ENCODE data around the gene PTOV1.

The PTOV1 gene

DNA sequence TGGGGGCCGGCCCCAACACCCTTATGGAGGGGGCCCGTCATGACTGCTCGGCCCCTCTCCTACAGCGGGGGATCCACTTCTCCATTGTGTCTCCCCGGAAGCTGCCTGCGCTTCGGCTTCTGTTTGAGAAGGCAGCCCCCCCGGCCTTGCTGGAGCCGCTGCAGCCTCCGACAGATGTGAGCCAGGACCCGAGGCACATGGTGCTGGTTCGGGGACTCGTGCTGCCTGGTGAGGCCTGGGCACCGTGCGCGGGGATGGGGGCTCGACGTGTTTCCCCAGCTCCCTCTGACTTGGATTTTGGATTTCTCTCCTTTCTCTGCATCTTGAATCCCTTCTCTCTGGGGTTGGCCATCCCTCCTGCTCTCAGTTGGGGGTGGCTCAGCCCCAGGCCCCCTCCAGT lies 21.2 kb upstream of the PTOV1 start:
- FAIRE-seq (no peak), DNase-seq (ENCODE audit: insufficient read length, low spot score) (no peak)

GRCh38 chr19:49830766-49831165 lies 20.2 kb upstream of the PTOV1 start:
- FAIRE-seq: no peak
- TF ChIP-seq TAF1 (IDR thresholded peaks at IDR 0.05; ENCODE audit: low read depth, low read length) (no peak), SPI1 (IDR thresholded peaks at IDR 0.05; ENCODE audit: low read depth, low read length) (no peak), POLR2AphosphoS5 (IDR thresholded peaks at IDR 0.05; ENCODE audit: low read depth, low read length) (no peak), POU2F2 (IDR thresholded peaks at IDR 0.05; ENCODE audit: low read depth, low read length) (no peak), POLR2A (IDR thresholded peaks at IDR 0.05; ENCODE audit: low read depth, low read length) (no peak), PAX5 (IDR thresholded peaks at IDR 0.05; ENCODE audit: insufficient read depth, low read length, severe bottlenecking) (no peak)
- no peak for DNase-seq (ENCODE audit: insufficient read length, low spot score)

More for the DNA sequence above, 21.2 kb upstream of the PTOV1 start:
- no peak for TF ChIP-seq POLR2AphosphoS5 (IDR thresholded peaks at IDR 0.05; ENCODE audit: low read depth, low read length)
- no peak for TF ChIP-seq POU2F2 (IDR thresholded peaks at IDR 0.05; ENCODE audit: low read depth, low read length)

DNA sequence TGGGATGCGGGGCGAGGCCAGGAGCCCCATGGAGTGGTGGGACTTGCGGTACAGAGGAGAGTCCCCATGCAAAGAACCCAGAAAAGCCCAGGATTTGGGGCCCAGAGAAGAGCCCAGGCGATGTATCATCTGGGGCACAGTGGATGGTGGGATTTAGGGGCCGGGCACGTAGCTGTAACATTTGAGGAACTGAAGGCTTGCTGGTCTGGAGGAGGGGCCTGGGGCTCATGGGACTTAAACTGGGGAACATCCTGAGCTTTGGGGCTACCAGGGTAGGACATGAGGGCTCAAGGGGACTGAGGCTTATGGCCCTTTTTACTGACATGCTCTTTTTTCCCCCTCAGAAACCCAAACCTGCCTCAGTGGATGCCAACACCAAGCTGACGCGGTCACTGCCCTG lies 19.4 kb upstream of the PTOV1 start:
- DNase-seq (ENCODE audit: insufficient read length, low spot score) (no peak), FAIRE-seq (no peak)
- TF ChIP-seq POLR2A (IDR thresholded peaks at IDR 0.05; ENCODE audit: low read depth, low read length) (no peak), POU2F2 (IDR thresholded peaks at IDR 0.05; ENCODE audit: low read depth, low read length) (no peak), TAF1 (IDR thresholded peaks at IDR 0.05; ENCODE audit: low read depth, low read length) (no peak), SPI1 (IDR thresholded peaks at IDR 0.05; ENCODE audit: low read depth, low read length) (no peak), PAX5 (IDR thresholded peaks at IDR 0.05; ENCODE audit: insufficient read depth, low read length, severe bottlenecking) (no peak), POLR2AphosphoS5 (IDR thresholded peaks at IDR 0.05; ENCODE audit: low read depth, low read length) (no peak)

- no peak for FAIRE-seq
- TF ChIP-seq POLR2A (IDR thresholded peaks at IDR 0.05; ENCODE audit: low read depth, low read length) (no peak), SPI1 (IDR thresholded peaks at IDR 0.05; ENCODE audit: low read depth, low read length) (no peak), TAF1 (IDR thresholded peaks at IDR 0.05; ENCODE audit: low read depth, low read length) (no peak), PAX5 (IDR thresholded peaks at IDR 0.05; ENCODE audit: insufficient read depth, low read length, severe bottlenecking) (no peak), POU2F2 (IDR thresholded peaks at IDR 0.05; ENCODE audit: low read depth, low read length) (no peak), POLR2AphosphoS5 (IDR thresholded peaks at IDR 0.05; ENCODE audit: low read depth, low read length) (no peak)
- DNase-seq (ENCODE audit: insufficient read length, low spot score): no peak
These were observed 18.4 kb upstream of the PTOV1 start for GRCh38 chr19:49832556-49832955.

- FAIRE-seq: no peak
- DNase-seq (ENCODE audit: insufficient read length, low spot score): no peak
- no peak for TF ChIP-seq PAX5 (IDR thresholded peaks at IDR 0.05; ENCODE audit: insufficient read depth, low read length, severe bottlenecking)
- TF ChIP-seq POU2F2 (IDR thresholded peaks at IDR 0.05; ENCODE audit: low read depth, low read length): no peak
- TF ChIP-seq POLR2A (IDR thresholded peaks at IDR 0.05; ENCODE audit: low read depth, low read length): no peak
- no peak for TF ChIP-seq TAF1 (IDR thresholded peaks at IDR 0.05; ENCODE audit: low read depth, low read length)
- no peak for TF ChIP-seq POLR2AphosphoS5 (IDR thresholded peaks at IDR 0.05; ENCODE audit: low read depth, low read length)
- no peak for TF ChIP-seq SPI1 (IDR thresholded peaks at IDR 0.05; ENCODE audit: low read depth, low read length)
These were observed 17.4 kb upstream of the PTOV1 start for GRCh38 chr19:49833599-49833998.

GRCh38 chr19:49835562-49835961 lies 15.4 kb upstream of the PTOV1 start:
- DNase-seq (ENCODE audit: insufficient read length, low spot score) (no peak), FAIRE-seq (no peak)
- TF ChIP-seq POLR2A (IDR thresholded peaks at IDR 0.05; ENCODE audit: low read depth, low read length): no peak
- no peak for TF ChIP-seq POU2F2 (IDR thresholded peaks at IDR 0.05; ENCODE audit: low read depth, low read length)
- no peak for TF ChIP-seq TAF1 (IDR thresholded peaks at IDR 0.05; ENCODE audit: low read depth, low read length)
- TF ChIP-seq PAX5 (IDR thresholded peaks at IDR 0.05; ENCODE audit: insufficient read depth, low read length, severe bottlenecking): no peak
- TF ChIP-seq SPI1 (IDR thresholded peaks at IDR 0.05; ENCODE audit: low read depth, low read length): no peak
- TF ChIP-seq POLR2AphosphoS5 (IDR thresholded peaks at IDR 0.05; ENCODE audit: low read depth, low read length): no peak

DNA sequence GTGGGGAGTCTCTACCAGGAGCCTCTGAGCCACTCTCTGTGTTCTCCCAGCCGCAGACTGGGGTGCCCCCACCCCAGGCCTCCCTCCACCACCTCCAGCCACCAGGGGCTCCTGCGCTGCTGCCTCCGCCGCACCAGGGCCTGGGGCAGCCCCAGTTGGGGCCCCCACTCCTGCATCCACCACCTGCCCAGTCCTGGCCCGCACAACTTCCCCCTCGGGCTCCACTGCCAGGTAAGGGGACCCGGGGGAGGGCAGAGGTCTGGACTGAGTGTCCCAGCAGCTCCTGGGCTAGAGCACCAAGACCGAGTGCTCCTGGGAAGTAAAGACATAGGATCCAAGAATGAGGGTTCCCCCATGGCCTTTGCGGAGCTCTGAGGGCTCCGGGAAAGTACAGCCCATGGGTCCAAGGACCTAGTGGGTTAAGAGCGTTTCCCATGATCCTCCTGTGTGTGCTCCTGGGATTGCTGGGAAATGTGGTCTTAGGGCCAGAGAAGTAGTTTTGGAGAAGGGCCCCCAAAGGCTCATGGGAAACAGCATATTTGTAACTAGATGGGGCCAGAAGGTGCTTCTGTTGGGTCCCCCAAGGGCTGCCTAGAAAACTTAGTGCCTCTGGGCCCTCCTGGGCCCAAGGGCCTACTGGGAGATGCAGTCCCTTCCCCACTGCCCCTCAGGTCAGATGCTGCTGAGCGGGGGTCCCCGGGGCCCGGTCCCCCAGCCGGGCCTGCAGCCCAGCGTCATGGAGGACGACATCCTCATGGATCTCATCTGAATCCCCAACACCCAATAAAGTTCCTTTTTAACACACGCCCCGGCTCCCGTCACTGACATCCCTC lies 14.6 kb upstream of the PTOV1 start:
- DNase-seq (ENCODE audit: insufficient read length, low spot score): no peak
- no peak for FAIRE-seq
- TF ChIP-seq POLR2AphosphoS5 (IDR thresholded peaks at IDR 0.05; ENCODE audit: low read depth, low read length): no peak
- TF ChIP-seq POLR2A (IDR thresholded peaks at IDR 0.05; ENCODE audit: low read depth, low read length): no peak
- TF ChIP-seq POU2F2 (IDR thresholded peaks at IDR 0.05; ENCODE audit: low read depth, low read length): no peak
- no peak for TF ChIP-seq PAX5 (IDR thresholded peaks at IDR 0.05; ENCODE audit: insufficient read depth, low read length, severe bottlenecking)
- no peak for TF ChIP-seq SPI1 (IDR thresholded peaks at IDR 0.05; ENCODE audit: low read depth, low read length)
- TF ChIP-seq TAF1 (IDR thresholded peaks at IDR 0.05; ENCODE audit: low read depth, low read length): no peak

GRCh38 chr19:49837009-49837310 lies 14.0 kb upstream of the PTOV1 start:
- no peak for FAIRE-seq
- TF ChIP-seq POLR2AphosphoS5 (IDR thresholded peaks at IDR 0.05; ENCODE audit: low read depth, low read length): no peak
- no peak for TF ChIP-seq SPI1 (IDR thresholded peaks at IDR 0.05; ENCODE audit: low read depth, low read length)
- no peak for TF ChIP-seq POU2F2 (IDR thresholded peaks at IDR 0.05; ENCODE audit: low read depth, low read length)
- TF ChIP-seq POLR2A (IDR thresholded peaks at IDR 0.05; ENCODE audit: low read depth, low read length): no peak
- no peak for TF ChIP-seq TAF1 (IDR thresholded peaks at IDR 0.05; ENCODE audit: low read depth, low read length)
- no peak for TF ChIP-seq PAX5 (IDR thresholded peaks at IDR 0.05; ENCODE audit: insufficient read depth, low read length, severe bottlenecking)
- DNase-seq (ENCODE audit: insufficient read length, low spot score): no peak

GRCh38 chr19:49837425-49837824 lies 13.5 kb upstream of the PTOV1 start:
- DNase-seq (ENCODE audit: insufficient read length, low spot score) (no peak), FAIRE-seq (no peak)
- TF ChIP-seq POLR2AphosphoS5 (IDR thresholded peaks at IDR 0.05; ENCODE audit: low read depth, low read length) (peak; percentile 14; the same call in 1 of the 2 replicates), POLR2A (IDR thresholded peaks at IDR 0.05; ENCODE audit: low read depth, low read length) (no peak)

All from GM12891 (cell line).